ENCODE results near the gene DGKG.
A peak's percentile ranks its signal among the peaks of the same experiment; 100 is the strongest.

Gene DGKG

GRCh38 chr3:186099178-186099577 lies 262.9 kb downstream of the DGKG start:
- peak; percentile 69 for DNase-seq

- no peak for DNase-seq
Observed at GRCh38 chr3:186098740-186099139, 263.3 kb downstream of the DGKG start.

- peak; percentile 84 for DNase-seq
Observed at GRCh38 chr3:186097663-186098451, 264.2 kb downstream of the DGKG start.

GRCh38 chr3:186097317-186097662 lies 264.7 kb downstream of the DGKG start:
- DNase-seq, result no peak
